Sigmoid colon (tissue), 7 donors: Measurements from ENCODE around the gene FCHO1. TPM values are rescaled to one million over a fixed set of nuclear protein-coding genes. Genes with fewer than 3 reads are reported as not detected.

Experiments
- DNase-seq: peaks from one replicate; pipeline ENCODE4 v3.0.0-alpha.2; 2019
- H3K27ac ChIP-seq, 4 donors: fragments of 200-600 bp; sonication (generic); one replicate each; pipeline ENCODE4 v1.5.1; 2016 to 2019; ENCODE audit warnings: mild to moderate bottlenecking in 1 of 4
- H3K27me3 ChIP-seq, 3 donors: fragments of 200-600 bp; sonication (generic); one replicate each; pipeline ENCODE4 v1.5.1; 2019; ENCODE audit warnings: mild to moderate bottlenecking in 1 of 3
- H3K36me3 ChIP-seq, 4 donors: fragments of 200-600 bp; sonication (generic); one replicate each; pipeline ENCODE4 v1.5.1; 2016 to 2019
- H3K4me1 ChIP-seq, 4 donors: fragments of 200-600 bp; sonication (generic); one replicate each; pipeline ENCODE4 v1.5.1; 2017 to 2019
- H3K4me3 ChIP-seq, 4 donors: fragments of 200-600 bp; sonication (generic); one replicate each; pipeline ENCODE4 v1.5.1; 2017 to 2019; ENCODE audit warnings: mild to moderate bottlenecking in 2 of 4, moderate library complexity in 1 of 4
- H3K9me3 ChIP-seq, 4 donors: fragments of 200-600 bp in 3 of 4; sonication (generic) in 3 of 4; one replicate each; pipeline versions ENCODE4 v1.5.1 to v1.6.1; 2013 to 2019
- CTCF ChIP-seq, 4 experiments: fragments of 450-650 bp in 3 of 4; fragments of 200-600 bp in 1 of 4; IDR thresholded peaks; one replicate each; pipeline ENCODE4 v1.5.1; 2016 to 2019; ENCODE audit warnings: antibody characterized with exemption in 4 of 4, mild to moderate bottlenecking in 3 of 4, moderate library complexity in 2 of 4
- EP300 ChIP-seq, 4 donors: sonication (generic); formaldehyde crosslinking; IDR thresholded peaks; one replicate each; pipeline ENCODE4 v1.6.1; 2017; ENCODE audit warnings: antibody characterized with exemption in 4 of 4
- POLR2A ChIP-seq, 2 donors: fragments of 450-650 bp; IDR thresholded peaks; one replicate each; pipeline ENCODE4 v1.6.1; 2016; ENCODE audit warnings: antibody characterized with exemption in 2 of 2, mild to moderate bottlenecking in 2 of 2, moderate library complexity in 2 of 2
- POLR2AphosphoS5 ChIP-seq, 4 donors: sonication (generic); formaldehyde crosslinking; IDR thresholded peaks; one replicate each; pipeline ENCODE4 v1.6.1; 2017; ENCODE audit warnings: antibody characterized with exemption in 4 of 4
- WGBS, 2 donors: extraction: QIAGEN DNeasy Blood & Tissue Kit; methylation state at CpG; one replicate each; pipeline ENCODE4 v1.1.7; 2013; 5-methylcytosine and 5-hydroxymethylcytosine counted together
- intact Hi-C: fragments of 100-400 bp; cut with DNase I; formaldehyde crosslinking; loops from one replicate; pipeline ENCODE4 v1.15.1; 2023
- polyA plus RNA-seq, 3 donors: library from polyadenylated mRNA; stranded (reverse); fragments of 200-250 nt; gene quantifications; one replicate each; pipeline ENCODE4 v1.2.3, GENCODE V29; 2013
- total RNA-seq, 4 donors: library from RNA; depleted of rRNA; stranded (reverse); fragments of >200 nt; gene quantifications; one replicate each; pipeline ENCODE4 v1.1.0, GENCODE V29; 2016
- donor health status: healthy with polysubstance abuse.
- donor health status: Bipolar disorder and iron deficiency.
- donor health status: healthy.

FCHO1 gene
- total and polyA plus RNA-seq, 7 donors = 1.2 to 14.4 (median 3.6) TPM

DNA sequence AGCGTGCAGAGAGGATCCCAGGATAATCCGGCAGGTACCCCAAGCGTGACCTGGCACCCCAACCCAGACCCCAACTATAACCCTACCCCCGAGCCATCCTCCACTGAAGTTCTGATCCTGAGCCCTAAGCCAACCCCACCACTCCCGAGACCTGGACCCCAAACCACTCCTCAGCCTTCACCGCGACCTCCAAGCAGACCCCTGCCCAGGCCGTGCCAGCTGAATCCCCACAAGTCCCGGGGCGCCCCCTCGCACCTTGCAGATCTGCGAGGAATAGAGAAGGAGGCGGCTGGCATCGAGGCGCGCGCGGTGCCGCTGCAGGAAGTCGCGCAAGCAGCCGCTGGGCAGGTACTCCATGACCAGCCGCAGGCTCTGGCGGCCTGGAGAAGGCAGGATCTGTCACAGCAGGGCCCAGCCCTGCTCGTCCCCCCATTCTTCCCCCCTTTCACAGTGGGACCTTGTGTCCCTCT is 80.2 kb downstream of the FCHO1 start:
- WGBS, 2 donors = 23 to 67% methylated on average over 25 of the region's 25 CpGs
- TF ChIP-seq CTCF (IDR thresholded peaks at IDR 0.05) (no peak), POLR2AphosphoS5 (IDR thresholded peaks at IDR 0.05) (no peak), POLR2A (IDR thresholded peaks at IDR 0.05) (no peak), EP300 (IDR thresholded peaks at IDR 0.05) (no peak)
- no peaks in the 10 kb centered on the region for H3K36me3 ChIP-seq
- DNase-seq = no peak
- H3K27me3 ChIP-seq = peaks cover 4 to 61% (median 41%) of the 10 kb centered on the region in 3 donors
- H3K4me1 ChIP-seq = peaks cover 0 to 19% (median 11%) of the 10 kb centered on the region in 4 donors
- no peak overlapping the region for H3K27ac ChIP-seq
- no peaks in the 10 kb centered on the region for H3K9me3 ChIP-seq
- H3K4me3 ChIP-seq = peak overlapping the region in 1 of 4 donors; percentile 21
- intact Hi-C loops = no loop called here

- TF ChIP-seq EP300 (IDR thresholded peaks at IDR 0.05) = no peak
- TF ChIP-seq CTCF (IDR thresholded peaks at IDR 0.05) = no peak
- no peak for TF ChIP-seq POLR2AphosphoS5 (IDR thresholded peaks at IDR 0.05)
- no peak for TF ChIP-seq POLR2A (IDR thresholded peaks at IDR 0.05)
- Histone ChIP-seq H3K4me1 (peaks cover 0 to 19% (median 11%) of the 10 kb centered on the region in 4 donors), H3K36me3 (no peaks in the 10 kb centered on the region), H3K4me3 (no peak overlapping the region), H3K9me3 (no peaks in the 10 kb centered on the region), H3K27me3 (peaks cover 4 to 57% (median 41%) of the 10 kb centered on the region in 3 donors), H3K27ac (no peak overlapping the region)
- no peak for DNase-seq
- intact Hi-C loops = no loop called here
- WGBS, 2 donors = 61 to 88% methylated on average over 17 of the region's 17 CpGs
These were observed 81.3 kb downstream of the FCHO1 start for GRCh38 chr19:17832443-17833208.

DNA sequence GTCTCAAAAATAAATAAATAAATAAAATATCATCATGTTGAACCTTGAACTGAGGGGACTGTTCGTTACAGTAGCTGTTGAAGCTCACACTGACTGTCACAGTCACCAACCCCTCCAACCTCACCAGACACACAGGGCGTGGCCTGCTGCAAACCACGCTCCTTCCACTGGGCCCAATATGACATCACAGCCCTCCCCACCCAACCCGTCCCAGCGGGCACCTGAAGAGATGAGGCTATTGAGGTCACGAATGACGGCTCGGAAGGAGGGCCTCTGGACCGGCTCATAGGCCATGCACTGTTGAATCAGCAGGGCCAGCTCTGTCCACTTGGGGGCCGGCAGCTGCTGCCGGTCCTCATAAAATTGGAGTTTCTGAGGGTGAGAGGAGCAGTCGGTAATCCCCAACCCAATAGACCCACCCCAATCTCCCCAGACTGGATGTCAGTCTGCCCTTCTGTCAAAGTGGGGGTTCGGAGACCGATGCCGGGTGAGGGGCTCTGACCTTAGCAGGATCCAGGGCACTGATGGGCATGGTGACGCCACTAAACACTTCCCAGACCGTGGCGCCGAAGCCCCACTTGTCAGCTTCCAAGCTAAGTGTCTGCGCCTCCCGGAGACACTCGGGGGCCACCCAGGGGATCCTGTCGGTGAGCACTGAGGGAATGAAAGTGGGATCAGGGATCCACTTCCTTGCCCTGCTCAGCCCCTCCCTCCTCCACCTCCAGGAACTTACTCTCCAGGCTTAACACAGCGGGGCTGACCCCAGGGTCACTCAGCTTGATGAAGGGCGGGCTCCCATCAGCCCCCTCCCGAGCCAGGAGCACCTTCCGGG is 83.3 kb downstream of the FCHO1 start:
- peaks cover 0 to 19% (median 11%) of the 10 kb centered on the region in 4 donors for H3K4me1 ChIP-seq
- H3K4me3 ChIP-seq = no peak overlapping the region
- H3K9me3 ChIP-seq = no peaks in the 10 kb centered on the region
- DNase-seq = no peak
- WGBS, 2 donors = 60 to 81% methylated on average over 27 of the region's 27 CpGs
- TF ChIP-seq POLR2A (IDR thresholded peaks at IDR 0.05) (no peak), CTCF (IDR thresholded peaks at IDR 0.05) (no peak), EP300 (IDR thresholded peaks at IDR 0.05) (no peak), POLR2AphosphoS5 (IDR thresholded peaks at IDR 0.05) (no peak)
- peaks cover 4 to 42% (median 37%) of the 10 kb centered on the region in 3 donors for H3K27me3 ChIP-seq
- intact Hi-C loops = no loop called here
- H3K36me3 ChIP-seq = no peaks in the 10 kb centered on the region
- no peak overlapping the region for H3K27ac ChIP-seq

DNA sequence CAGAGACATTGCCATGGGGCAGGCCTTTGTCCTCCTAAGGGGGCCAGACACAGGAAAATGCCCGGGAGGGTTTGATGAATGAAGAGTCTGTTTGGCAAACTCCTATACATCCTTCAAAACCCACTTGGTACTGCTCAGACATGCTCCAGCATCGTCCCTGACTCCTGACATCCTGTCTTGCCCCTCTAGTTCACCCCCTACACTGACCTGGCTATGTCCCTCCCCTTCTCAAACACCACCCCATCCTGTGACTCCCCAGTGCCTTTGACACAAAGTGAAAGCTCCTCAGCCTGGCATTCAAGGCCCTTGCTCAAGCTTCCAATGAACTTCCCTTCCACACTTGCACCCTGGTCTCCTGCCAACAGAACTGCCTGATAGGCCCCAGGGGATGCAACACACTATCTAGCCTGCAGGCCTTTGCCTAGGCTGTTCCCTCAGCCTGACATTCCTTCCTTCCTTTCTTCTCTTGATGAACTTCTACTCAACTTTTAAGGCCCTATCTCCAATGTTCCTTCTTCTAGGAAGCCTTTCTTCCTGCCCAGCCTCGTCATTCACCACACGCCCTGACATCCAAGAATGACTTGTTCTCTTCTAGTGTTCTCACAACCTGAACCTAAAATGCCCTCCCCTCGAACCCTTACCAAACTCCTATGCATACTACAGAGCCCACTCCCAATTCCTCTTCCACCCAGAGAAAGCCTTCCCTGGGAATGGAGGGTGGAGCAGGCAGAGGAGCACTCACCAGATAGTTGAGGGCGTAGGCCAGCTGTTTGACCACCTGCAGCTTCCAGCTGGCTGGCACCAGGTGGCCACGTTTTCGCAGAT is 84.1 kb downstream of the FCHO1 start:
- Histone ChIP-seq H3K4me1 (peaks cover 0 to 12% (median 8%) of the 10 kb centered on the region in 4 donors), H3K27ac (no peak overlapping the region), H3K4me3 (no peak overlapping the region), H3K9me3 (no peaks in the 10 kb centered on the region), H3K36me3 (no peaks in the 10 kb centered on the region), H3K27me3 (peaks cover 4 to 42% (median 32%) of the 10 kb centered on the region in 3 donors)
- DNase-seq = no peak
- intact Hi-C loops = no loop called here
- whole genome bisulfite sequencing, 2 donors = 48 to 77% methylated on average over 8 of the region's 8 CpGs
- TF ChIP-seq CTCF (IDR thresholded peaks at IDR 0.05) (no peak), POLR2AphosphoS5 (IDR thresholded peaks at IDR 0.05) (no peak)
